ENCODE measurements around the gene RHOG.

Gene RHOG

DNA sequence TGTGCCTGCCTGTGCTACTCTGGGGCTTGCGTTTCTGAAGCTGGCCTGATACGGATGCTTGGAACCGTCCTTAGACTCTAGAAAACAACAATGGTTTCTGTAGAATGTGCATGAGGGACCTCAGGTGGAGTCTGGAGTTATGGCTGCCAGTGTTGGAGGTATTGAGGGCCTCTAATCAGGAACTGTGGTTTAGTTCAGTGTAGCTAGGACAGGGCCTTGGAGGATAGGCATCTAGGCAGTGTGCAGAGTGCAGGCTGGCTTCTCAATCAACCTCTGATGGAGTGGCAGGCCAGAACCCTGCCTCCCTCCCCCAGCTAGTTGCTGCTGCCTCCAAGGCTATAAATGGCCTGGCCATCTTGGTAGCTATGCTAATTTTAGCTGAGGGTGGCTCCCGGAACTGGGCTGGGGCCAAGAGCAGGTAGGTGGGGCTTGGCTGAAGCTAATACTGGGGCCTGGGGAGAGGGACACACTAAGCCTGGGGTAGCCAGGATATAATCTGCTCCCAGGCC, 18.7 kb upstream of the RHOG start:
- no peak for DNase-seq (ENCODE audit: low read depth)

DNA sequence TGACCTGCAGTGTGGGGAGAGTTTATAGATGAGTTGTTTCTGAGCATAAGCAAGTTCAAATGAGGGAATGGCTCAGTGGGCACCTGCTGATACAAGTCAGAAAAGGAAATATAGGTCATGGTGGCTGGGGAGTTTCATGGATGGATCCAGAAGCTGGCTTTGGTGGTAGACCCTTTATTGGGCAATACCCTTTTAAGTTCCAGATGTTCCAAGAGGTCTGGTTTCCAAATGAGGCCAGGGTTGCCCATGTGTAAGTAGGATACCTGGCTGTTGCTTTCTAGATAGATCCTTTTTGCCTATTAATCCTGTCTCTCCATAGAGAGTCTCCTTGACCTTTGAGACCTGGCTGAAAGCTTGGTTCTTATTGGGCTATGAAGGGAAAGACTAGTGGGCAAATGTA, 16.9 kb upstream of the RHOG start:
- DNase-seq (ENCODE audit: low read depth) = no peak

DNA sequence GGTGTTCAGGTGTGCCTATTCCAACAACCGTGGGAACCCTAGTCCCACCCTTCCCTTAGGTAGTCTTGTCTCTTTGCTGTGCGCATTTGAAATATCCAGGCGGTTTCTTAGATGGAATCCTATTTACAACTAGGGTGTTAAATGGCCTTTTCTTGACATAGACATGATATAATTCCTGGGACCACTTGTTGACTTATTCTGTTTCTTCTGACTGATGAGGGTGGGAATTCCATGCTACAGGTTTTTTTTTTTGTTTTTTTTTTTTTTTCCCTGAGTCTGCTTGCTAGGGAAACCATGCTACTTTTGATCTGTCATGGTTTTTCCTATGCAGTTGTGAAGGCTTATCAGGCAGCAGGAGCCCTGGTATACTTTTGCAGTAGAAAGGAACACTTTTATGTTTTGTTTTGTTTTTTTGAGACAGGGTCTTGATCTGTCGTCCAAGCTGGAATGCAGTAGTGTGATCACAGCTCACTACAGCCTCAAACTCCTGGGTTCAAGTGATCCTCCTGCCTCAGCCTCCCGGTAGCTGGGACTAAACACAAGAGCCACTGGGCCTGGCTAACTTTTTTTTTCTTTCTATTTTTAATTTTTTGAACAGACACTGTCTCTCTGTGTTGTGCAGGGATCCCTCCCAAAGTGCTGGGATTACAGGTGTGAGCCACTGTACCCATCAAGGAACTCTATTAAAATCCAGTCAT, 16.2 kb upstream of the RHOG start:
- DNase-seq (ENCODE audit: low read depth) = no peak

DNA sequence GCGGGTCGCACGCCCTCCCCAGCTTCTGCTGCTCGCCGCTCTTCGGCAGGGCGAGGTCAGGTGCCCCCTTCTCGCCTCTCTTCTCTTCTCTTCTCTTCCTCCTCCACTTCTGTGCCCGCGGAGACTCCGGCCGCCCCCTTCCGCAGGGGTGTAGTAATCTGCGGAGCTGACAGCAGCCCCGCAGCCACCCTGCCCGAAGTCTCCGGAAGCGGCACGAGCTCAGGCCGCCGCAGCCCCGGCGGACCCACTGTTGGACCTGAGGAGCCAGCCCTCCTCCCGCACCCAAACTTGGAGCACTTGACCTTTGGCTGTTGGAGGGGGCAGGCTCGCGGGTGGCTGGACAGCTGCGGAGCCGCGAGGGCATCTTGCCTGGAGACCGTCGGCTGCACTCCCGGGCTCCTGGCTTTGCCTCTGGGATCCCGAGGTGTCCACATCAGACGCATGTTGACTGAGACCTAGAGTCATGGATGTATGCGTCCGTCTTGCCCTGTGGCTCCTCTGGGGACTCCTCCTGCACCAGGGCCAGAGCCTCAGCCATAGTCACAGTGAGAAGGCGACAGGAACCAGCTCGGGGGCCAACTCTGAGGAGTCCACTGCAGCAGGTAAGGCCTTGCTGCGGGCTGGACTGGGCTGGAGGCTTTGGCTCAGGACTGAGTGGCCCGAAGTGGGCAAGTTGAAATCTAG, 15.2 kb upstream of the RHOG start:
- DNase-seq (ENCODE audit: low read depth) = no peak

DNA sequence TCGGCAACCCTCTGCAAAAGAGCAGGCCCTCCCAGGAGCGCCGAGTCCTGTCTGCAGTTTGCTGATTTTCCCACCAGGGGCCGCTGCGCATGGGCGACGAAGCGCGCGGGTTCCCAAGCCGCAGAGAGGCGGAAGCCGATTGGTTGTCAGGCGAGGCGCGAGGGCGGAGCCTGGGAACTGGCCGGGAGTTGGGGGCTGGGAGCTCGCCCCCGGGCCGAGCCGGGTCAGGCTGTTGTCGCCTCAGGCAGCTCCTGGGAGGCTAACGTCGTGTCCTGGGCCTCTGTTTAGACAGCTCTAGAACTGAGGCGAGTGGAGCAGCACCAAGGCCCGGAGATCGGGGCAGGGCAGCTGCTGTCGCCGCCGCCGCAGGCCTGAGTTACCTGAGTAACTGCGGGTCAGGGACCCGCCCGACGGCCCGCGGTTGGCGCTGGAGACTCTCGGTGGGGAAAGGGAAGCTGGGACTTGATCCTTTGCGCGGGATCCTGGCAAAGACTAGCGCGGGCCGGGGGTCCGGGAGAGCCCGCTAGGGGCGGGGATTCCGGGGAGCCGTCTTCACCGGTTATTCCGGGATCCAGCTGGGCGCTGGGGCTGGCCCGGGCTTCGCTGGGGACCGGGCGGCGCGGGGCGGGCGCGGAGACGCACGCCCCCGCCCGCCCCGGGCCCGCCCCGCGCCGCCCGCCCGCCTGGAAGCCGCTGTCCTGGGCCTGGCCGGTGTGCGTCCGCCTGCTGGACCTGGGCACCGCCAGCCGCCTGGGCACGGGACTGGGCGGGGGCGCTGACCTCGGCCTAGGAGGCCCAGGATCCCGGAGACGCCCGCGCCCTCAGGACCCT, 14.4 kb upstream of the RHOG start, which contains the start of gene STIM1:
Gene STIM1 (plus strand): TSS at position 688 of the 831 bp plus-strand sequence. CDS start 607 bp downstream, outside the sequence.
- peak; percentile 78 for DNase-seq (ENCODE audit: low read depth)

DNA sequence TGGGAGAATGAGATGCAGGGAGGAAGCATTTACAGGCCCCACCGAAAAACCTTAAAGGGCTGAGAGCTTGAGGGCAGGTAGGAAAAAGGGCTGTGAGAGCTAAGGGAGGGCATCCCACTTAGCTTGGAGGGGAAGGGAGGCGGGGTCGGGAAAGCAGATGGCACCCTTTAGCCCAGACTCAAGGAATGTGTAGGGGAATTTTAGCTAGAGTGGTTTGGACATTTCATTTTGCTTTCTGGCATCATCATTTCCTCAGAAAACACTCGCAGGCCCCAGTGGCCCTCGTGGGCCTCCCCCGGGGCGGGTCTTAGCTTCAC, 13.9 kb upstream of the RHOG start:
- DNase-seq (ENCODE audit: low read depth) = no peak

DNA sequence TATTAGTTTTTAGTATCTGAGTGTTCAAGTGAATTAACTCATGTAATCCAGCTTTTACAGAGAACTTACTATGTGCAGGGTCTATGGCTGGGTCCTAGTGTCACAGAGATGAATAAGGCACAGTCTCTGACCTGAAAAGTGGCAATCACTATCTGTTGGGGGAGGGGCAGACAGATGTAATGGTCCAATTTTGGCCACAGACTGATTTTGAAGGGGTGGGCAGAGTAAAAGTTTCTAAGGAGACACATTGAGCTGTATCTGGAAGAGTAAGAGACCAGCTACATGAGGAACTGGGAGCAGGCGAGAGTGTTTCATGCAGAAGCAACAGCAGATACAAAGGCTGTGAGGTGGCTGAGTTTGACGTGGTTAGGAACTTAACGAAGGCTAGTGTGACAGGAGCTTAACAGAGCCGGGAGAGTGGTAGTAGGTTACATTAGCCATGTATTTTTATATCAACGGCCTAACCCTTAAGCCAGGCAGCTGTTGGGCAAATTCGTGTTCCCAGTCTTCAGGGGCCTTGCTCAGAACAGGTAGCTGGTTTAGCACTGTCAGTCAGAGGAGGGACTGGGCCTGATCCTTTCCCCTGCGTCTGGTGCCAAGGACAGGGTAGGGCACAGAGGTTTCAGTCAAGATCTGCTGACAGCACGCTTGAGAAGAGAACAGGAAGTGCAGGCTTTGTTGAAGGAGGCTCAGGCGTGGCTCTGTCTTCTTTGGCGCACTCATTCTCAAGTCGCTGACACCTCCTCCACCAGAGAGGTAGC, 13.3 kb upstream of the RHOG start:
- no peak for DNase-seq (ENCODE audit: low read depth)

DNA sequence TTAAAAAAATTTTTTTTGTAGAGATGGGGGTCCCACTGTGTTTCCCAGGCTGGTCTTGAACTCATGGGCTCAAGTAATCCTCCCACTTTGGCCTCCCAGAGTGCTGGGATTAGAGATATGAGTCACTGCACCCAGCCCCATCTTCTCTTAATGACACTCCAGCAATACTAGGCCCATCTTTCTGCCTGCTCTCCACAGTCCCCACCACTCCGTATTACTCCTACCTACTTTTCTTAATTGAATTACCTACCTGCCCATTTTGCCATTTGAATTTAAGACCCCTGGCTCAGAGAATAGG, 12.7 kb upstream of the RHOG start:
- DNase-seq (ENCODE audit: low read depth) = no peak

DNA sequence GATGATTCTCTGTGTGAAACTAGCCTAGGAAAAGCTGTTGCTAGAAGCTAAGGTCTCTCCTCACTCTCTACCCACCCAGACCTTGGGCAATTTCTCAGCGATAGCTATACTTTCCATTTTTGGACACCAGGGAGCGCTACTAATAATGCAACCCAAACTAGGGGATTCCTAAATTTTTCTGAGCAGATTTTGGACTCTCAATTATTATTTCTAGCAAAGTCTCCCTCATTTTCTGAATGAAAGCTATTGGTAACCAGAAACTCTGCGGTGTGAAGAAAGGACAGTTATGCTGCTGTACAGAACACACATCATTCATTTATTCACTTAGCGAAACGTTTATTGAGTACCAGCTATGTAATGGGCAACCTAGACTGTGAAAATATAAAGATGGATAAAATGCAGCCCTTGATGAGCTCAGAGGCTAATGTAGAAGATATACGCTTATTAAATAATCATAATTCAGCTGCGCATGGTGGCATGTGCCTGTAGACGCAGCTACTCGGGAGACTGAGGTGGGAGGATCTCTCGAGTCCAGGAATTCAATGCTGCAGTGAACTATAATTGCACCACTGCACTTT, 8.6 kb upstream of the RHOG start:
- DNase-seq (ENCODE audit: low read depth) = no peak

DNA sequence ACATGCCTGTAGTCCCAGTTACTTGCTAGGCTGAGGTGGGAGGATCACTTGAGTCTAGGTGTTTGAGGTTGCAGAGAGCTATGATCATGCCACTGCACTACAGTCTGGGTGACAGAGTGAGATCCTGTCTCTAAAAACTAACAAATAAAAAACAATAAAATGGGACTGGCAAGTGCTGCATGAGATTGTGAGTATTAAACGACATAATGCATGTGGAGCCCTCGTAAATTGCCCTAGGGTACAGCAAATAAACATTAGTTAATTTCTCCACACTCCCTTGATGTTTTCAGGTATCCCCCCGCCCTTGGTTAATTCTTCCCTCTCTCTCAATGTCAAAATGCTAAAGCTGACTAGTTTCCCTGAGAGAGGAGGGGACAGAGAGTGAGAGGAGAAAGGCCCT, 4.9 kb upstream of the RHOG start:
- no peak for DNase-seq (ENCODE audit: low read depth)

DNA sequence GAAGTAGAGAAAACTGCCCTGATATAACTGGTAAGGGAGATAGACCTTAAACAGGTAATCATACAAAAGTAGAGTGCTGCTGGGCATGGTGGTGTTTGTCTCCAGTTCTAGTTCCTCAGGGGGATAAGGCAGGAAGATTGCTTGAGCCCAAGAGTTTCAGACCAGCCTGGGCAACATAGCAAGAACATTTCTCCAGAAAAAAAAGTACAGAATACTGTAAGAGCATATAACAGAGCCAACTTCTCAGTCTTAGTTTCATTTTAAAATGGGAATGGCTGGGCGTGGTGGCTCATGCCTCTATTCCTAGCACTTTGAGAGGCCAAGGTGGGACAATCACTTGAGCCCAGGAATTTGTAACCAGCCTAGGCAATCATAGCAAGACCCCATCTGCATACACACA, 4.5 kb upstream of the RHOG start:
- no peak for DNase-seq (ENCODE audit: low read depth)

DNA sequence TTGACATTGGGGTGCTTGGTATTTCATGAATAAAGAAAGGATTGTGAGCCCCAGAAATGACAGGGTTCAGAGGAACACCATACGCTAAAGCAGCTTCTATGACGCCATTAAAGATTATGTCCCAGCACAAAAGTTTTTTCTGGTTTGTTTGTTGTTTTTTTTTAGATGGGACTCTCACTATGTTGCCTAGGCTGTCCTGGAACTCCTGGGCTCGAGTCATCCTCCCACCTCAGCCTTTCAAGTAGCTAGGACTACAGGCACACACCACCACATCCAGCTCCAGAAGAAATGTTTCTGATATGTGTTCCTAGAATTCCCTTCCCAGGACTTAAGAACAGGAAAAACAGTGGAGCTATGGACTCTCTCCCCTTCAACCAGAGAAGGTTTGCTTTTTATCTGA, 2.6 kb upstream of the RHOG start:
- no peak for DNase-seq (ENCODE audit: low read depth)

DNA sequence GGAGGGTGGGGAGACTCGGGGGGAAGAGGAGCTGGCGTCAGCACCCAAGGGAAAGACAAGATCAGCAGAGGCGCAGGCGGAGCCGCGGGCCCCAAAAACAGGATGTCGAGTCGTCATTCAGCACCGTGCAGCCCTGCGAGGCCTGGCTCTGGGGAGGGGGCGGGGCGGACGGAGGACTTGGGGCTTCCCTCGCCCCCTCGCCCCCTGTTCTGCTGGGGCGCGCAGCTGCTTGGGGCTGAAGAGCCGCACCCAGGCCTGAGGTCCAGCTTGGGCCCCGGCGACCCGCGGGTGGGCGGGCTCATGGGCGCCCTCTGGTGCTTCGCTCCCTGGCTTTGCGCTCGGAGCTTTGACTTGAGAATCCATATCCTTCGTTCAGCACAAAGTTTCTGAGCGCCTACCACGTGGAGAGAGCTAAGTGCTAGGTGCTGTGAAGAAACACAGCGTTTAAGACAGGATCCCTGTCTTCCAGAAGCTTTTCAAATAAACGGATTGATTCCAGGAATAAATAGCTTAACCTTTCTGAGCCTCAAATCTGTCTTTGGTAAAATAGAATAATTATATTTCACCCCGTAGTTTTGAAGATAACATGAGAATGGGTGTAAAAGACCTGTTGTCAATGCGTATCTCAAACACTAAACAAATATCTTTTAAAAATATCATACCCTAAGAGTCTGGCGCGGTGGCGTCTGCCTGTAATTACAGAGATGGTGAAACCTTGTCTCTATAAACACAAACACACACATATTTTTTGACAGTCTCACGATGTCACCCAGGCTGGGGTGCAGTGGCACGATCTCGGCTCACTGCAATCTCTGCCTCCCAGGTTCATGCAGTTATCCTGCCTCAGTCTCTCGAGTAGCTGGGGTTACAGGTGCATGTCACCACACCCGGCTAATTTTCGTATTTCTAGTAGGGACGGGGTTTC, 929 bp upstream of the RHOG start:
- no peak for DNase-seq (ENCODE audit: low read depth)

DNA sequence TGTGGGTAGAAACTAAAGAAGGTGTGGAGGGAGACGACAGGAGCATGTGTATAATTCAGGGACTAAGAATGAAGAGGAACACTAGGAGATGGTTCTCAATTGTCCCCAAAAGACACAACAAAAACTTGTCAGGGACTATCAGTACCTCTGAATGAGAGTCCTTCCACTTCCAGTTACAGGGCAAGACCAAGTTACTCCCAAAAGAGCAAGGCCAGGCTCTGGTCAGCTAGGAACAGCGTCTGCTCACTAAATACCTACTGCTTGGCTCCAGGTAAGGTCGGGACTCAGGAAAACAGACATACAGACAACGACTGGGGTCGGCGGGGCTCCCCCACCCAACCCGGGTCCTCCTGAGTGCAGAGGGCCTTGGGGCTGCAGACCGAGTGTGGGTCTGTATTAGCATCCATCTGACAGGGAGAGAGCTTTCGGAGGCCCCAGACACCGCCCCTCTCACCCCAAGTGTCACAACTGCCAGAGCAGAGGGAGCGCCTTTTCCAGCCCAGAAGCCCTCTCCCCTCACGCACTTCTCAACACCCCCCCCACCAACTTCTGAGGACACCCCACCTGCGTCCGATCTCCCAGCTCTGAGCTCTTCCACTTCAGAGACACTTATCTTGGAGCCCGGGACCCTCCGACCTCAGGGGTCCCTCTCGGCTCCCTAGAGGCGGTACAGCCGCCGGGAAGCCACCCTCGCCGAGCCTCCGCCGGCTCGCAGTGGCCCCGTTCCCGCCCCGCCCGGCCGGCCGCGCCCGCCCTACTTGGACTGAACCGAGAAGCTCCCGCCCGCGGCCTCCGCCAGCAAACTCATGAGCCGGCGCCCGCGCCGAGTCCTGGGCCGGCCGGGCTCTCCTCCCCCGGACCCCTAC, 522 bp downstream of the RHOG start:
- DNase-seq (ENCODE audit: low read depth) = no peak

DNA sequence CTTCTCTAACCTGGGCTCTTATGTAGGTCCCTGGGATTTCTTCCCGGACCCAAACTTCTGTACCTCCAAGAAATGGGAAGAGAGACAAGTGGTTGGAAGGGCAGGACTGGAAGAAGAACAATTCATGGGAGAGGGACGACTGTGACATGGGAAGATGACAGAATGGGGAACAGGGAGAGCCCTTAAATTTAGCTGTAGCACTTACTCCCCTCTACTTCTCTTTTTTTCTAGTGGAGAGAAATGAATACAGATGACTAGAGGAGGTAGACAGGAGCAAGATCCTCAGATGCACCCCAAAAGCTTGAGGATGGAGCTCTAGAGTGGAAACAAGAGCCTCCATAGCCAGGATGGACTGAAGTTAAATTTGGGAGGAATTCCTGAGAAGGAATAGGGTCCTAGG, 2.3 kb downstream of the RHOG start:
- no peak for DNase-seq (ENCODE audit: low read depth)

DNA sequence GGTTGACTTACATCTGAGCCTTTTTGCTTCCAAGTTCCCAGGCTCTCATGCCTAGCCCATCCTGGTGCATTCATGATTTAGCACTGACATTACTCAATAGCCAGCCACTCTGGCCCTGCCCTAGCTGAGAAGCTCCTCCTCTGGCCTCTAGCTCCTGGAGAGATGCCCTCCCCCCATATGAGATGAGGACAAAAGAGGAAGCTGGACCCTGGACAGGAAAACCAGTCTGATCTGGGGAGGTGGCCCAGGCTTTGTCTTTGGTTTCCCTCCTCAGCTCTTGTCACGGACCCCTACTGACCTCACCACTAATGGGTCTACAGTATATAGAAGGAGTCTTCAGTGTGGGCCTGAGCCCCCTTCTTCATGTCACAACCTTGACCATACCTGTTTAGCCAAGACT, 3.0 kb downstream of the RHOG start:
- DNase-seq (ENCODE audit: low read depth) = no peak

DNA sequence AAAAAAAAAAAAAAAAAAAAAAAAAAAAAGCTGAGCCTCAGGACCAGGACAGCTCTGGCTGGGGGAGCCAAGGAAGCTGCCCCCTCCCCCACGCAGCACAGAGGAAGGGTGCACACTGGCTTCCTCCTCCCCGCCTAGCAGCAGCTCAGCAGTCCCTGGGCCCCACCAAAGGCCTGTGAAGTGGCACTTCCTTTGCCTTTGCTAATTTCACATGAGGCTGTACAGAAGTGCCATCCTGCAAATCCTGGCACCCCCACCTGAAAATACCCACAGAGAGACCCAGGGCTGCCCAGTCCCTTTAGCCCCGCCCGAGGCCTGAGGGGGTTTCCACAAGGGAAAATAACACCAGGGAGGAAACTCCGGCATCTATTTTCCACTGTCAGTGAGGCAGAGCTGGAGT, 3.9 kb downstream of the RHOG start:
- no peak for DNase-seq (ENCODE audit: low read depth)

DNA sequence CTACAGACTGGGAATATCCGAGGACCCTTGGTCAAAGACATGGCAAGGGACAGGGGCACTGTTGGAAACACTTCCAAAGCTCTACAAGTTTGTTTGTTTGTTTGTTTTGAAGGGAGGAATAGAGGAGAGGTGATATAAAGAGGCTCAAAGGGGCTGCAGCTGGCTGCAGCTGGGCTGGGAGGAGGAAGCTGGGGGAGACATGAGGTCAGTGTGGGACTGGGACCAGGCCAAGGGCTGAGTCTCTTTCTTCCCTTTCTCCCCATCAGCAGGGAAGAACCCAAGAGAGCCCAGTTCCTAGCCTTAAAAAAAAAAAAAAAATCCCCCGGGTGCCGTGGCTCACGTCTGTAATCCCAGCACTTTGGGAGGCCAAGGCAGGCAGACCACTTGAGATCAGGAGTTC, 5.0 kb downstream of the RHOG start:
- DNase-seq (ENCODE audit: low read depth) = no peak

DNA sequence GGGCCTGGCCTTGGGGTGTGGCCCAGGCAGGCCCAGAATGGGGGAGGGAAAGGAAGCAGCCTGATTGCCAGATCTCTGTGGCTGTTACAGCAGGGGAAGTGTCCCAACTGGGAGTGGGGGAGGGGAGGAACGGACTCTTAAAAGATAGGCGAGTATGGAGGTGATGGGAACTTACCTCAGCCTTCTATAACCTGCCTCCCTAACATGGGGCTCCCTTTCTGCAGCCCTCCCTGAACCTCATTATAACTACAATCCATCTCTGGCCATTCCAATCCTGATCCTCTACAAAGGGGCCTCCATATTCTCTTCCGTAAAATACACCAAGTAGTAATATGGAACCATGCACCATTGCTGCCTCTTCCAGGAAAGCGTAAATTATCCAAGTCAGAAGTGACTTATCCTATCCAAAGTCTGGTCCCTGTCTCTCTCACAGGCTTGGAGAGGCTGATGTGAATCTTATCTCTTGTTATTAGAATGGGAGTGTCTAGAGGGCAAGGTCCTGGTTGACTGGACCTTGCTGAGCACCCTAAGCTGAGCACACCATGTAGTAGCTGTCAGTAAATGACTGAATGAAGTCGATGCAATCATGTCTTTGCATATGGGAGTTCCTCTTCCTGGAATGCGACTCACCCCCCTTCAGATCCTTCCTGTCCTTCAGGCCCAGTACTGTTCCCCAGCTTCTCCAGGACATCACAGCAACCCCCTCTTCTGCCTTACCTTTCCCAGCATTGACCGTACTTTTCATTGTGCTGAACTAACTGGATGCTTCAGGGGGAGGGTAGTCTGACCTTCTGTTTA, 5.9 kb downstream of the RHOG start:
- DNase-seq (ENCODE audit: low read depth) = no peak

All from HS-27A (cell line).